Thymus (tissue), 11 donors: ENCODE measurements around the gene PPP6R3. TPM values are rescaled to one million over a fixed set of nuclear protein-coding genes. Genes with fewer than 3 reads are reported as not detected.
"Not testable (repeated sequence)": the region's sequence is repeated elsewhere in the genome, so short reads cannot be mapped to it uniquely, and the experiment has no call there.

Experiments used
- DNase-seq, 9 donors: peaks; one replicate each; pipeline ENCODE4 v3.0.0-alpha.2; 2013; ENCODE audit warnings: low spot score in 9 of 9, low read depth in 6 of 9, missing footprints in 1 of 9
- H3K27ac ChIP-seq, 2 donors: one replicate each; pipeline ENCODE4 v1.5.1; 2013; ENCODE audit warnings: control low read depth in 1 of 2, low read depth in 1 of 2, low read length in 1 of 2, mild to moderate bottlenecking in 1 of 2, moderate library complexity in 1 of 2
- H3K27me3 ChIP-seq, 2 donors: one replicate each; pipeline ENCODE4 v1.5.1; 2013; ENCODE audit warnings: low read length in 1 of 2; ENCODE audit not compliant: control insufficient read depth in 2 of 2, insufficient read depth in 1 of 2
- H3K36me3 ChIP-seq, 2 donors: one replicate each; pipeline ENCODE4 v1.5.1; 2013; ENCODE audit warnings: low read length in 1 of 2, mild to moderate bottlenecking in 1 of 2, moderate library complexity in 1 of 2; ENCODE audit not compliant: control insufficient read depth in 2 of 2, insufficient read depth in 2 of 2
- H3K4me1 ChIP-seq, 2 donors: one replicate each; pipeline ENCODE4 v1.5.1; 2013; ENCODE audit warnings: low read length in 2 of 2; ENCODE audit not compliant: control insufficient read depth in 2 of 2, insufficient read depth in 2 of 2
- H3K4me3 ChIP-seq, 2 donors: one replicate each; pipeline ENCODE4 v1.5.1; 2013; ENCODE audit warnings: low read length in 2 of 2, control low read depth in 1 of 2, mild to moderate bottlenecking in 1 of 2
- H3K9me3 ChIP-seq, 2 donors: one replicate each; pipeline ENCODE4 v1.5.1; 2013; ENCODE audit warnings: low read length in 1 of 2, mild to moderate bottlenecking in 1 of 2; ENCODE audit not compliant: control insufficient read depth in 2 of 2, insufficient read depth in 1 of 2
- WGBS: extraction: QIAGEN DNeasy Blood & Tissue Kit; methylation state at CpG from one replicate; pipeline ENCODE4 v1.1.7; 2013; 5-methylcytosine and 5-hydroxymethylcytosine counted together
- polyA plus RNA-seq: library from polyadenylated mRNA; stranded (reverse); fragments of 200-250 nt; gene quantifications from one replicate; pipeline ENCODE4 v1.2.3, GENCODE V29; 2013
- total RNA-seq: library from RNA; stranded (reverse); fragments of 120-200 nt; gene quantifications from one replicate; pipeline ENCODE4 v1.2.4, GENCODE V29; 2013
- donor health status: healthy.

PPP6R3 gene
- total and polyA plus RNA-seq, 2 donors, result 45.8 to 103 TPM

DNA sequence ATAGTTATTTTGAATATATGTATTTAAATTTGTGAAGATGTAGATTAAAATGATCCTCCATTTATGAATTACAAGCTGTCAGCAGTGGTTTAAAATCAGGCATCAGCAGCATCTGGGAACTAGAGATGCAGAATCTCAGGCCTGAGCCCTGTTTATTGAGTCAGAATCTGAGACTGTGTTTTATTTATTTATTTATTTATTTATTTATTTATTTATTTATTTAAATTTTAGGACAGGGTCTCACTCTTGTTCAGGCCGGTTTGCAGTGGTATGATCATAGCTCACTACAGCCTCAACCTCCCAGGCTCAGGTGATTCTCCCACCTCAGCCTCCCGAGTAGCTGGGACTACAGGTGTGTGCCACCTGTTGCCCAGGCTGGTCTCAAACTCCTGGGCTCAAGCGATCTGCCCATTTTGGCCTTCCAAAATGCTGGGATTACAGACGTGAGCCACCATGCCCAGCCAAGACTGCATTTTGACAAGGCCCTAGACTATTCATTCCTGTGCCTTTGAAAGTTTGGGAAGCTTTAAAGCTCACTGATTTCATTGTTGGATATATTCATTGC lies 70.7 kb downstream of the PPP6R3 start:
- no peaks in the 10 kb centered on the region for H3K9me3 ChIP-seq
- H3K4me3 ChIP-seq, result no peak overlapping the region
- 98% methylated on average over 4 of the region's 4 CpGs for WGBS
- peaks cover 38 to 56% of the 10 kb centered on the region in 2 donors for H3K36me3 ChIP-seq
- no peaks in the 10 kb centered on the region for H3K27me3 ChIP-seq
- no peak for DNase-seq
- H3K27ac ChIP-seq, result no peak overlapping the region
- peaks cover 0 to 4% of the 10 kb centered on the region in 2 donors for H3K4me1 ChIP-seq

GRCh38 chr11:68532727-68533369 lies 72.3 kb downstream of the PPP6R3 start:
- H3K4me1 ChIP-seq, result peaks cover 0 to 4% of the 10 kb centered on the region in 2 donors
- H3K9me3 ChIP-seq, result no peaks in the 10 kb centered on the region
- H3K4me3 ChIP-seq, result no peak overlapping the region
- DNase-seq, result no peak
- WGBS, result over 99% methylated on average over 5 of the region's 5 CpGs
- no peak overlapping the region for H3K27ac ChIP-seq
- H3K36me3 ChIP-seq, result peaks cover 28 to 47% of the 10 kb centered on the region in 2 donors
- no peaks in the 10 kb centered on the region for H3K27me3 ChIP-seq

- DNase-seq, result no peak
- Histone ChIP-seq H3K27me3 (no peaks in the 10 kb centered on the region), H3K27ac (no peak overlapping the region), H3K4me1 (no peaks in the 10 kb centered on the region), H3K9me3 (no peaks in the 10 kb centered on the region), H3K36me3 (peaks cover 33 to 49% of the 10 kb centered on the region in 2 donors), H3K4me3 (no peak overlapping the region)
- WGBS, result 92% methylated on average over 7 of the region's 7 CpGs
Measured at GRCh38 chr11:68533945-68534344, 73.4 kb downstream of the PPP6R3 start.

GRCh38 chr11:68535098-68535497 lies 74.5 kb downstream of the PPP6R3 start:
- DNase-seq, result no peak
- H3K36me3 ChIP-seq, result peaks cover 44 to 60% of the 10 kb centered on the region in 2 donors
- no peaks in the 10 kb centered on the region for H3K9me3 ChIP-seq
- no peaks in the 10 kb centered on the region for H3K4me1 ChIP-seq
- H3K4me3 ChIP-seq, result no peak overlapping the region
- no peaks in the 10 kb centered on the region for H3K27me3 ChIP-seq
- no peak overlapping the region for H3K27ac ChIP-seq
- WGBS, result 98% methylated on average over 8 of the region's 8 CpGs

- Histone ChIP-seq H3K36me3 (peaks cover 44 to 55% of the 10 kb centered on the region in 2 donors), H3K27ac (no peak overlapping the region), H3K27me3 (no peaks in the 10 kb centered on the region), H3K9me3 (no peaks in the 10 kb centered on the region), H3K4me1 (peaks cover 0 to 2% of the 10 kb centered on the region in 2 donors), H3K4me3 (no peak overlapping the region)
- no peak for DNase-seq
- over 99% methylated on average over 2 of the region's 2 CpGs for WGBS
Measured at GRCh38 chr11:68536706-68537105, 76.2 kb downstream of the PPP6R3 start.

- H3K27me3 ChIP-seq, result no peaks in the 10 kb centered on the region
- no peak for DNase-seq
- H3K9me3 ChIP-seq, result no peaks in the 10 kb centered on the region
- peaks cover 0 to 4% of the 10 kb centered on the region in 2 donors for H3K4me1 ChIP-seq
- H3K27ac ChIP-seq, result no peak overlapping the region
- H3K36me3 ChIP-seq, result peaks cover 54 to 59% of the 10 kb centered on the region in 2 donors
- no peak overlapping the region for H3K4me3 ChIP-seq
- WGBS, result 97% methylated on average over 6 of the region's 6 CpGs
Measured at GRCh38 chr11:68538025-68538424, 77.5 kb downstream of the PPP6R3 start.

- WGBS, result 100% methylated on average over 2 of the region's 2 CpGs
- DNase-seq, result no peak
- Histone ChIP-seq H3K4me3 (no peak overlapping the region), H3K27me3 (no peaks in the 10 kb centered on the region), H3K36me3 (peaks cover 54 to 67% of the 10 kb centered on the region in 2 donors), H3K9me3 (no peaks in the 10 kb centered on the region), H3K27ac (no peak overlapping the region), H3K4me1 (peaks cover 0 to 4% of the 10 kb centered on the region in 2 donors)
Measured at GRCh38 chr11:68539395-68539794, 78.8 kb downstream of the PPP6R3 start.

DNA sequence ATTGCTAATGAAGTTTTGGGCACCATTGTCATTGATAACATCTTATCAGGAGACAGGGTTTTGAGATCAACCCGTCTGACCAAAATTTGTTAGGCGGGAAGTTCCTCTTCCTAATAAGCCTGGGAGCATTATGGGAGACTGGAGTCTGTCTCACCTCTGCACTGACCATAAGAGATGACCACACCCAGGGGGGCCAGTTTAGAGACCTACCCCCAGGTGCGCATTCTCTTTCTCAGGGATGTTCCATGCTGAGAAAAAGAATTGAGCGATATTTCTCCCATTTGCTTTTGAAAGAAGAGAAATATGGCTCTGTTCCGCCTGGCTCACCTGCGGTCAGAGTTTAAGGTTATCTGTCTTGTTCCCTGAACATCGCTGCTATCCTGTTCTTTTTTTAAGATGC lies 80.0 kb downstream of the PPP6R3 start:
- WGBS, result 98% methylated on average over 7 of the region's 7 CpGs
- peaks cover 52 to 70% of the 10 kb centered on the region in 2 donors for H3K36me3 ChIP-seq

GRCh38 chr11:68541116-68541515 lies 80.6 kb downstream of the PPP6R3 start:
- WGBS, result 95% methylated on average over 2 of the region's 2 CpGs
- peaks cover 56 to 76% of the 10 kb centered on the region in 2 donors for H3K36me3 ChIP-seq
- DNase-seq, result no peak

More for the DNA sequence above, 80.0 kb downstream of the PPP6R3 start:
- H3K27ac ChIP-seq, H3K27me3 ChIP-seq, H3K4me1 ChIP-seq, H3K4me3 ChIP-seq, DNase-seq, H3K9me3 ChIP-seq: not testable (repeated sequence)

More at GRCh38 chr11:68541116-68541515, 80.6 kb downstream of the PPP6R3 start:
- no peaks in the 10 kb centered on the region for H3K27me3 ChIP-seq
- no peaks in the 10 kb centered on the region for H3K9me3 ChIP-seq
- H3K27ac ChIP-seq, result no peak overlapping the region
- H3K4me3 ChIP-seq, result no peak overlapping the region
- peaks cover 0 to 4% of the 10 kb centered on the region in 2 donors for H3K4me1 ChIP-seq
